HG03095 (cell line): Measurements from ENCODE around the gene MIPOL1.
"Not testable (repeated sequence)": the region's sequence is repeated elsewhere in the genome, so short reads cannot be mapped to it uniquely, and the experiment has no call there.

Experiments used
- ATAC-seq: cut with Tn5 transposase; IDR thresholded peaks from one replicate; pipeline ENCODE4 v1.9.1; 2021; ENCODE audit warnings: moderate library complexity; ENCODE audit not compliant: unreplicated experiment

MIPOL1 gene

GRCh38 chr14:37526994-37527393, 329.3 kb downstream of the MIPOL1 start:
- ATAC-seq, result no peak

GRCh38 chr14:37539992-37540391, 342.3 kb downstream of the MIPOL1 start:
- no peak for ATAC-seq

- no peak for ATAC-seq
Observed at GRCh38 chr14:37544407-37544806, 346.7 kb downstream of the MIPOL1 start.

- ATAC-seq, result no peak
Observed at GRCh38 chr14:37545174-37545573, 347.4 kb downstream of the MIPOL1 start.

GRCh38 chr14:37546621-37547447, 349.1 kb downstream of the MIPOL1 start:
- no peak for ATAC-seq

GRCh38 chr14:37550511-37550910, 352.8 kb downstream of the MIPOL1 start:
- ATAC-seq, result no peak

- no peak for ATAC-seq
Observed at GRCh38 chr14:37551119-37551518, 353.4 kb downstream of the MIPOL1 start.

GRCh38 chr14:37553935-37554550, 356.3 kb downstream of the MIPOL1 start:
- no peak for ATAC-seq

GRCh38 chr14:37555596-37555995, 357.9 kb downstream of the MIPOL1 start:
- ATAC-seq, result not testable (repeated sequence)

GRCh38 chr14:37558740-37559139, 361.0 kb downstream of the MIPOL1 start:
- ATAC-seq, result no peak

- no peak for ATAC-seq
Observed at GRCh38 chr14:37559386-37559785, 361.6 kb downstream of the MIPOL1 start.

GRCh38 chr14:37563189-37563588, 365.5 kb downstream of the MIPOL1 start:
- ATAC-seq, result no peak

- ATAC-seq, result no peak
Observed at GRCh38 chr14:37565550-37565949, 367.8 kb downstream of the MIPOL1 start.

- no peak for ATAC-seq
Observed at GRCh38 chr14:37566811-37567371, 369.2 kb downstream of the MIPOL1 start.

- no peak for ATAC-seq
Observed at GRCh38 chr14:37569729-37570128, 372.0 kb downstream of the MIPOL1 start.

GRCh38 chr14:37571391-37571790, 373.7 kb downstream of the MIPOL1 start:
- ATAC-seq, result no peak

- no peak for ATAC-seq
Observed at GRCh38 chr14:37573356-37573755, 375.6 kb downstream of the MIPOL1 start.

GRCh38 chr14:37579274-37579673, 381.5 kb downstream of the MIPOL1 start:
- ATAC-seq, result no peak

GRCh38 chr14:37580146-37580545, 382.4 kb downstream of the MIPOL1 start:
- ATAC-seq, result no peak

GRCh38 chr14:37583358-37584210, 385.8 kb downstream of the MIPOL1 start:
- ATAC-seq, result no peak
